ENCODE measurements around the gene BSN.

Gene BSN

DNA sequence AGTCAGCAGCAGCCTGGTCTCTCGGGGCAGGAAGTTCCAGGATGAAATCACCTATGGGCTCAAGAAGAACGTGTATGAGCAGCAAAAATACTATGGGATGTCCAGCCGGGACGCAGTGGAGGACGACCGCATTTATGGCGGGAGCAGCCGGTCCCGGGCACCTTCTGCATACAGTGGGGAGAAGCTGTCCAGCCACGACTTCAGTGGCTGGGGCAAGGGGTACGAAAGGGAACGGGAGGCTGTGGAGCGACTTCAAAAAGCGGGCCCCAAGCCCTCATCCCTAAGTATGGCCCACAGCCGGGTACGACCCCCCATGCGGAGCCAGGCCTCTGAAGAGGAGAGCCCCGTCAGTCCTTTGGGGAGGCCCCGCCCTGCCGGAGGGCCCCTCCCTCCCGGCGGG, 107.7 kb downstream of the BSN start:
- Mint-ChIP-seq H3K27me3 (no peaks in the 10 kb centered on the region), H3K4me3 (no peak overlapping the region), H3K4me1 (no peaks in the 10 kb centered on the region), H3K9me3 (no peaks in the 10 kb centered on the region), H3K27ac (no peak overlapping the region)
- ATAC-seq = no peak
- no peak for DNase-seq

DNA sequence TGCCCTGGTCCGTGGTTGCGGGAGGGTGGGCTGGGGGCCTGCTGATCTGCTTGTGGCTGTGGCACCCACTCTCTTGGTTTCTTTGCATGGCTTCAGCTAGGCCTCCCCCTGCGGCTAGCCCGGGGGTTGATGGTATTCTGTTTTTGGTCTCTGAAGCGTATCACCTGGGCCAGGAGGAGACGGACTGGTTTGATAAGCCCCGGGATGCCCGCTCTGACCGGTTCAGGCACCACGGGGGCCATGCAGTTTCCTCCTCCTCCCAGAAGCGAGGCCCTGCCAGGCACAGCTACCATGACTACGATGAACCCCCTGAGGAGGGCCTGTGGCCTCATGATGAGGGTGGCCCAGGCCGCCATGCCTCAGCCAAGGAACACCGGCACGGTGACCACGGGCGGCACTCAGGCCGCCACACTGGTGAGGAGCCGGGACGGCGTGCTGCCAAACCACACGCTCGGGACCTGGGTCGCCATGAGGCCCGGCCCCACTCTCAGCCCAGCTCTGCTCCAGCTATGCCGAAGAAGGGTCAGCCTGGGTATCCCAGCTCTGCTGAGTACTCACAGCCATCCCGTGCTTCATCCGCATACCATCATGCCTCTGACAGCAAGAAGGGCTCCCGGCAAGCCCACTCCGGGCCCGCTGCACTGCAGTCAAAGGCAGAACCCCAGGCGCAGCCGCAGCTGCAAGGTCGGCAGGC, 108.6 kb downstream of the BSN start:
- DNase-seq = no peak
- Mint-ChIP-seq H3K9me3 (no peaks in the 10 kb centered on the region), H3K27ac (no peak overlapping the region), H3K27me3 (no peaks in the 10 kb centered on the region), H3K4me3 (no peak overlapping the region), H3K4me1 (no peaks in the 10 kb centered on the region)
- no peak for ATAC-seq

DNA sequence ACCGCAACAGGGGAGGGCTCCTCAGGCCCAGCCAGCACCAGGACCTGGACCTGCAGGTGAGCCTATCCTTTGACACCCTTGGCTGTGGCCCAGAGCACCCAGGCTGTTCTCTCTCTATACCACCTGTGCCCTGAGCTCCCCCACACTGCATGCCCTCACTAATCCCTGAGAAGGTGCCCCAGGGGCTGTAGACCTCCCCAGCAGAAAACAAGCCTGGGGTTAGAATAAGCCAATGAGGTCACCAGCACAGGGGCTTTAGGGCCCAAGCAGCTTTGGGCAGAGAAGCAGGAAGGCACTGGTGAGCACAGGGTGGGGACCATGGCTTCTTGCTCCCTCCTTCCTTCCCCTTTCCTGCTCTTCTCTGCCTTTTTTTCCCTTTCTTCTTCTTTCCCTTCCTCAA, 109.6 kb downstream of the BSN start:
- DNase-seq = no peak
- no peak for ATAC-seq
- Mint-ChIP-seq H3K27ac (no peak overlapping the region), H3K4me3 (no peak overlapping the region), H3K27me3 (no peaks in the 10 kb centered on the region), H3K4me1 (no peaks in the 10 kb centered on the region), H3K9me3 (no peaks in the 10 kb centered on the region)

DNA sequence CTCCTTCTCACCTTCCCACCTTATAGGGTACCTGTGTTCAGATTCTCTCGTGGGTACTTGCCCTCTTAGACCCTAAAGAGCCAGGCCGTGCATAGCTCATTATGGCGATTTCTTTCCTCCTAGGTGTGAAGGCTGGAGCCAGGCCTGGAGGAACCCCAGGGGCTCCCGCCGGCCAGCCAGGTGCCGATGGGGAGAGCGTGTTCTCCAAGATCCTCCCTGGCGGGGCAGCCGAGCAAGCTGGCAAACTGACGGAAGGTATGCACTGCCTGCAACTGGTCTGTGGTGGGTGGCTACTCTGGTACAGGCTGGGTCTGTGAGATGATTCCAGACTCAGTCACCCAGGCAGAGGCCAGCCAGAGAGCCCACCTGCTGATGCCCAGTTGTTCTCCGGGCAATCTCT, 110.0 kb downstream of the BSN start:
- no peaks in the 10 kb centered on the region for H3K27me3 Mint-ChIP-seq

DNA sequence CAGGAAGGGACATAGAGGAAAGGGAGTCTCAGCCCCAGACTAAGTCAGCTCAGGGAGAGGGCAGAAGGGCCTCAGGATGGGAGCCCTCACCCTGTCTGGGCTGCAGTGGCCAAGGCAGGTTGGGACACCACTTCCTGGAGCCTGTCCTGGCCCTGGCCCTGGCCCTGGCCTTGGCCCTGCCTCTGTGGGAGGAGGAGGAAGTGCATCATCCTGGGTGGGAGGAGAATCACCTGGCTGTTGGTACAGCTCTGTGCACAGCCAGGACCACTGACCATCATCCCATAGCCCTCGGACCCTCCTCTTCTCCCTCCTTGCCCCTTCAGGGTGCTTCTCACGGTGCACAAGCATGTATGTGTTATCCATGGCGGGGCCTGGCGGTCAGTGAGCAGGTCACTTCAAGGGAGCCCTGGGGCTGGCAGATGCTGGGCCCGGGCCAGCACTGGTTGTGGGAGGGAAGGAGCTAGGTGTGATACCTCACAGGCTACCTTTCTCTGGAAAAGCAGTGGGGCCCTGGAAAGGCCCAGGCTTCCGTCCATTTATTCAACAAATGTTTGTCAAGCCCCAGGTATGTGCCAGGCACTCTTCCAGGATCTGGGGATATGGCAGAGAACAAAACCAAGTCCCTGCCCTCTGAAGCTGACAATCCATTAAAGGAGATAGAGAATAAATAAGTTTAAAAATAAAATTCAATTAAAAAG, 111.7 kb downstream of the BSN start:
- ATAC-seq (no peak), DNase-seq (no peak)
- no peaks in the 10 kb centered on the region for H3K9me3 Mint-ChIP-seq

More for the DNA sequence above, 110.0 kb downstream of the BSN start:
- Mint-ChIP-seq H3K9me3 (no peaks in the 10 kb centered on the region), H3K27ac (no peak overlapping the region), H3K4me1 (no peaks in the 10 kb centered on the region), H3K4me3 (no peak overlapping the region)
- DNase-seq (no peak), ATAC-seq (no peak)

DNA sequence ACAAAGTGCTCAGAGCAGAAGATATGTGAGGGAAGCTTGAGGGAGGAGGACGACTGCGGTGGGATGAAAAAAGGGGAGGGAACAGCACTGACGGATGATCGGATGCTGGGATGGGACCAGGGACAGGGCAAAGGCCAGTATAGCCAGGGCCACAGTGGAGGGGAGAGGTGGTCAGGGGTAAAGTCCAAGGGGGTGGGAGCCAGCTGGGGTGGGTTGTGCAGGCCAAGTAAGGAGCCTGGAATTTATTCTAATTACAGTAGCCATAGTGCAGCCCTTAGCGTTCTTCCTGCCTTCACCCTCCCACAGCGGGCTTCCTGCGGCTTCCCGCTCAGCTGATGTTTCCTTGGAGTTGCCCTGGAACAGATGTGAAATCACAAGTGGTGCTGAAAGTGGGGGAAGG, 112.3 kb downstream of the BSN start:
- no peaks in the 10 kb centered on the region for H3K4me1 Mint-ChIP-seq
- H3K27ac Mint-ChIP-seq = no peak overlapping the region
- no peak for DNase-seq
- no peak for ATAC-seq
- H3K9me3 Mint-ChIP-seq = no peaks in the 10 kb centered on the region
- H3K4me3 Mint-ChIP-seq = no peak overlapping the region
- no peaks in the 10 kb centered on the region for H3K27me3 Mint-ChIP-seq

More for the DNA sequence above, 111.7 kb downstream of the BSN start:
- H3K4me3 Mint-ChIP-seq = no peak overlapping the region
- no peaks in the 10 kb centered on the region for H3K4me1 Mint-ChIP-seq
- no peak overlapping the region for H3K27ac Mint-ChIP-seq
- no peaks in the 10 kb centered on the region for H3K27me3 Mint-ChIP-seq

DNA sequence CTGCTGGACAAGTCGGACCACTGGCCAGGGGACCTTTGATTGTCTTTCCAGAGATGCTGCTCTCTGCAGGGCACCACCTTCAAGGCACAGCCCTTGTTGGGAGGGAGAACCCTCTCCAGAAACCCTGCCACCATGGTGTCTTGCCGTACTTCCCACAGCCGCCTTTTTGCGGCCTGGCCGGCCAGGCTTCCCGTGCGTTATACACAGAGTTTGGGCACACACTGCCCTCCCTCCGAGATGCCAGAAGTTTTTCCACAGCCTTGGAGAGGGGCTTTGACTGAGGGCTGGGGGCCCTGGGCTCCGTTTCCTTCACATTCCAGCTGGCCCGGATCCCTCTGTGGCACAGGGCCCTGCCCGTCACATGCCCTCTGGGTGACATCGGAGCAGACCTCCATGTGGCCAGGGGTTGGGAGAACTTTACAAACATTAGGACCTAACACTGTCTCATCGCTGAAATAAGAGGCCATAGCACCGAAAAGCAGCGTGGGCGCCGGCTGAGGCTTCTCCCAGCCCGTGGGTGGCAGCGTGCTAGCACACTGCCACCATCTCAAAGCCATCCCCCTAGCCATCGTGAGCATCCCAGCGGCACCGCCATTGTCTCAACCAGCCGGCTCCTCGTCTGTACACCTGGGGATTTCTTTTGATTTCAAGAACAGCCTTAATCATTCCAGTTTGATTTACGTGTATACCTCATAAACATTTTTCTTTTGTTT, 113.6 kb downstream of the BSN start:
- no peak for DNase-seq
- no peak overlapping the region for H3K4me3 Mint-ChIP-seq
- no peaks in the 10 kb centered on the region for H3K9me3 Mint-ChIP-seq
- peaks cover 8% of the 10 kb centered on the region for H3K4me1 Mint-ChIP-seq
- ATAC-seq = no peak
- H3K27me3 Mint-ChIP-seq = no peaks in the 10 kb centered on the region
- no peak overlapping the region for H3K27ac Mint-ChIP-seq

DNA sequence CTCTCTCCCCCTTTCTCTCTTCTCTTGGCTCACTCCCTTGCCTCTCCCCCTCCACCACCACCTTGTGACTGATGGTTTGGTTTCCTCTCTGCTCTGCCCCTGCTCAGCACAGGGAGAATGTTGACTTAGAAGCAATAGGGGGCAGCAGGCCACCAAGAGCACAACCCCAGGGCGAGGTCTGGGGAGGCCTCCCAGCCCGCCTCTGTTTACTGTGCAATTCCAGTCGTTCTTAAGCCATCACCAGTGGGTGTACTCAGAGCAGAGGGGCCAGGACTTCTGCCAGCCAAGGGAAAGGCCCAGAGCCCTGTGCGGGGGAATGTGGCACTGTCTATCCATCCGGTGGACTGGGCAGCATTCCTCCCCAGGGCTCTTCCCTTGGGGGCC, 114.1 kb downstream of the BSN start:
- no peak for DNase-seq
- Mint-ChIP-seq H3K4me3 (no peak overlapping the region), H3K27ac (no peak overlapping the region), H3K4me1 (peaks cover 14% of the 10 kb centered on the region), H3K27me3 (no peaks in the 10 kb centered on the region), H3K9me3 (no peaks in the 10 kb centered on the region)
- ATAC-seq = no peak

DNA sequence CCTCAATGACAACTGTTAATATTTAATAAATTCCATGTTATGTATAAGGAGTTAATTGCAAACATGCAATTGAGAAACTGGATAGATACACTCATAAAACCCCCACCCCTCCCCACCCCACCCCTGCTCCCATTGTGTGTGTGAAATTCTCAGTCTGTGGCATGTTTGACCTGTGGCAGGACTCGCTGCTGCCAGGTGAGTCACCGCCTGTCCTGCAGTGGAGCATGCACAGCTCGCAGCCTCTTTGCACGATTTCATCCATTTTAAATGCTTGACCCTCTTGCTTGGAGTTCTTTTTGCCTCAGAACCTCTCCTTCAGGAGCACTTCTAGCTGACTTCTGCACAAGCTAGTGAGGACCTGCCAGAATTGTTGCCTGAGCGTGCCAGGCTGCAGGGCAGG, 114.6 kb downstream of the BSN start:
- ATAC-seq (no peak), DNase-seq (no peak)
- Mint-ChIP-seq H3K4me3 (no peak overlapping the region), H3K9me3 (no peaks in the 10 kb centered on the region), H3K27ac (no peak overlapping the region), H3K27me3 (no peaks in the 10 kb centered on the region), H3K4me1 (peaks cover 15% of the 10 kb centered on the region)

DNA sequence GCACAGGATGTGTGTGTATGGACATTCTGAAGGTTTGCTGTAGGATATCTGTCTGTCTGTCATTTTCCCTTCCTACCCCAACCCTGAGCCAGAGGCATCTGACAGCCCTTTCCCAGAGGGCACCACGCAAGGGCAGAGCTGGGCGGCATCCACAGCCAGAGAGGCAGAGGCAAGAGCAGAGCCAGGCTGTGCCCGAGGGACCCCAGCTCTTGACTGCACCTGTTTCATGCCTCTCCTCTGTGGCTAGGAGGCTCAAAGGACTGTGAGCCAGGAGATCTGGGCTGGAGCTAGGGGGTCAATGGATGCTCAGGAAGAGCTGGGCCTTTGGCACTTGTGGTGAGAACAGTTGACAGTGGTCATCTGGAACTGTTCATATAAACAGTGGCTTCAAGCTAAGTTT, 115.1 kb downstream of the BSN start:
- H3K9me3 Mint-ChIP-seq = no peaks in the 10 kb centered on the region
- ATAC-seq (no peak), DNase-seq (no peak)
- peaks cover 15% of the 10 kb centered on the region for H3K4me1 Mint-ChIP-seq
- H3K27me3 Mint-ChIP-seq = no peaks in the 10 kb centered on the region
- no peak overlapping the region for H3K27ac Mint-ChIP-seq
- no peak overlapping the region for H3K4me3 Mint-ChIP-seq

DNA sequence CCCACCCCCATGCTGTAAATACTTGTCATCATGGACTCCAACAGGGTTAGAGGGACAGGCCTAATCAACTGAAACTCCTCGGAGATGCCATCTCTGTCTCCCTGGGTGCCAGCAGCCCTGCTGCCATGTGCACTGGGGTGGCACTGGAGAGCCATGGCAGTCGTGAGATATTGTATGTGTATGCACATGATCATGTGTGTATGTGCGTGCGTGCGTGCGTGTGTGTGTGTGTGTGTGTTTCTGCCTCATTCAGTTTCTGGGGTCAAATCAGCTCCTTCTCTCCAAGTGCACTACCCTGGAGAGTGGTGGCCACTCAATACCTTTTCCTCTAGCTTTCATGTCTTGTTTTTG, 116.6 kb downstream of the BSN start:
- Mint-ChIP-seq H3K9me3 (no peaks in the 10 kb centered on the region), H3K27me3 (no peaks in the 10 kb centered on the region), H3K4me1 (peaks cover 29% of the 10 kb centered on the region), H3K4me3 (no peak overlapping the region), H3K27ac (no peak overlapping the region)
- DNase-seq (no peak), ATAC-seq (no peak)

DNA sequence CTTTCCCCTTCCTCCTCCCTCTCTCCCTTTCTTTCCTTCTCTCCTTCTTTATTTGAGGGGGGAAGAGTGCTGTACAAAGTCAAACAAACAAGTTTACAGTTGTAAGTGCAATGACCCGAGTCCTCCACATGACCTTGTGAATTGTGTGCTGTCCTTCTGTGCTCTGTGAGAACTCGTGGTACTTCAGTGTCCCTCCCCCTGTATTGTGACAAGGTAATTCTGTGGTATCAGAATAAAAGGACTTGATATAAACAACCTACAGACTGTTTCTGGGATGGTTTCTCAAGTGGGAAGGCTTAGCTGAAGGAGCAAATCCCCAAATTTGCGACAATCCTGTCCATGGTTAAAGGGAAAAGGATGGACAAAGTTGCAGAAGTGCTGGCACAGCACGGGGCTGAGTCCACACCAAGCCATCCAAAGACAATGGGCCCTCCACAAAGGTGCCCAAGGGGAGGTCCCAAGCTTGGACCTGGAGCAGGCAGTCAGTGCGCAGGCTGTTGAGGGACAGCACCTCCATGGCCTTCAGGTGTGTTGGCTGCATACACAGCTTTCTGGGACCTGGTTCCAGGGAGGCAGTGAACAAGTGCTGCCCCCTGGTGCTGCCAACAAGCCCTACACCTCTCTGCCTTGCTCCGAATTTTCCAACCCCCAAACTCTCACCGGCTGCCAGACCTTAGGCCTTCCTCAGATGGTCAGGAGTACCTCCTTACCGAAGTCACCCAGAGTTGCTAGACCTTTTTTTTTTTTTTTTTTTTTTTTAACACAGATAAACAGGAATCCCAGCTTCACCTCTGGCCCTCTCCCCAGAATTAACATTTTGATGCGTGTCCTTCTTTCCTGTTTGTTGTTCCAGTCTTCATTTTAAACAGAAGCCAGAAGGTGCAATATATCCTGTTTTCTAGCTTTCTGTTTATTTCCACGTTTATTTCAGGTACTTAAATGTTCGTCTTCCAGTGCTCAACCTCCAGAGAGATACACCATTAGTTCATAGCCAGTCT, 117.3 kb downstream of the BSN start:
- peak overlapping the region; percentile 14 to 68 for H3K4me3 Mint-ChIP-seq
- DNase-seq = peak; percentile 71 to 76
- ATAC-seq = no peak
- no peak overlapping the region for H3K27ac Mint-ChIP-seq
- H3K9me3 Mint-ChIP-seq = no peaks in the 10 kb centered on the region
- peaks cover 34% of the 10 kb centered on the region for H3K4me1 Mint-ChIP-seq
- H3K27me3 Mint-ChIP-seq = no peaks in the 10 kb centered on the region

DNA sequence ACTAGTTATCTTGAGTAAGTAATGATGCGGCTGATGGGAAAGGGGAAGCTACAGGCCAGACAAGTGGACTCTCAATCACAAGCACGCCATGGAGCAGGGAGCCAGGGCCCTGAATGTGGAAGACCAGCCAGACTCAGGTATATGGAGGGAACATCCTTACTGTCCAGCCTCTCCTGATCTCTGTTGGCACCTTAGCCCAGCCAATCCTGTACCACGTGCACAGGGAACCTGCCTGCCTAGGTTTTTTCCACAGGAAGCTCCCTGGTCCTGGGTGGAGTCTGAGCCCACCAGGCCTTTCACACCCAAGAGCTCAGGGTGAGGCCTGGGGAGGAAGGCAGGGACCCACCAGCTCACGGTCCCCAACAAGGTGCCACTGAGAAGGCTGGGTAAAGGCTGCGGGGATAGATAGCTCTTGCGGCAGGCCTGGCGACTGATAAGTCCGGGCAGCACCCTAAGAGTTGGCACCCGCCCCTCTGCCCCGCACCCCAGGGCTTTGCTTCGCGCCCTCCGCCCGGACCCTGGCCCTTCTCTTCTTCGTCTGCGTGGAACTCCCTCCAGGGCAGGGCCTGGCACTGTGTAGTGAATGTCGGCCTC, 118.9 kb downstream of the BSN start:
- H3K4me3 Mint-ChIP-seq = peak overlapping the region; percentile 89
- DNase-seq = no peak
- peak; percentile 11 for ATAC-seq
- H3K27me3 Mint-ChIP-seq = no peaks in the 10 kb centered on the region
- peak overlapping the region; percentile 98 for H3K27ac Mint-ChIP-seq
- peaks cover 45% of the 10 kb centered on the region for H3K4me1 Mint-ChIP-seq
- H3K9me3 Mint-ChIP-seq = no peaks in the 10 kb centered on the region

DNA sequence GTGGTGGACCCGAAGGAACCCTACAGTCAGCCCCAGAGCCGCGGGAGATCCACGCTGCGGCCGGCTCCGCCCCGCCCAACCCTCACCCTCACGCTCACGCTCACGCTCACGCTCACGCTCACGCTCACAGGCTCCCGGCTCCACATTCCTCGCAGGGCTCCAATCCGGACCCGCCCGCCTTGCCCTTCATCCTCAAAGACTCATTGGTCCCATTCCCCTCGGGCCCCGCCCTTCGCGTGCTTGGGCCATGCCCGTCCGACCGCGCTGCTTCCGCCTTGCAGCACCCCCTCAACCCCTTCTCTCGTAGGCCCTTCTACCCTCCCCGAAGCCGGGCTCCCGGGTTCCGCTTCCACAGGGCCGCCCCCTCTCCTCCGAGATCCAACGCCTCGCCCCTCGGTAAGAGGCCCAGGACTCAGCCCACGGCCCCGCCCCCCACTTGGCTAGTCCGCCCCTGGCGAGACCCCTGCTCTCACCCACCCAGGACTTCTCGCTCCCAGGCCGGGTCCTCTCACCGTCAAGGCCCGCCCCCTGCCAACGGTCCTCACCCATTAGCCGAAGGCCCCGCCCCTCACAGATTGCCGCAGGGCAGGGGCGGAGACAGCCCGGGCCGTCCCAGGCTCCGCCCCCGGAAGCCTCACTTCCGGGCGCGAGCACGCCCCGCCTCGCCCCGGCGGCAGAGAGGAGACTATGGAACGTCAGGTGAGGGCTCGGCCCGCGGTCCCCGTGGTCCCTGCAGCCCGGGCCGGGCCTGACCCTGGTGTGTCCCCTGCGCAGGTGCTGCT, 119.6 kb downstream of the BSN start, which contains the start of gene APEH:
Gene APEH, plus strand, starts transcription at position 637 of the 782 bp plus-strand sequence. Its CDS starts 51 bp downstream, at position 688.
- peaks cover 45% of the 10 kb centered on the region for H3K4me1 Mint-ChIP-seq
- peak within 1 kb of the TSS; percentile 89 for H3K4me3 Mint-ChIP-seq
- H3K9me3 Mint-ChIP-seq = no peaks in the 10 kb centered on the region
- no peaks in the 10 kb centered on the region for H3K27me3 Mint-ChIP-seq
- H3K27ac Mint-ChIP-seq = peak within 1 kb of the TSS; percentile 98
- DNase-seq = peak; percentile 99
- peak; percentile 92 for ATAC-seq

Data from stimulated activated naive CD8-positive, alpha-beta T cell treated with anti-CD3 and anti-CD28 coated beads, Interleukin-15, amount 100 ng/mL, for 72 hours (primary cell).